ENCODE data around the gene JAKMIP1.

DNA sequence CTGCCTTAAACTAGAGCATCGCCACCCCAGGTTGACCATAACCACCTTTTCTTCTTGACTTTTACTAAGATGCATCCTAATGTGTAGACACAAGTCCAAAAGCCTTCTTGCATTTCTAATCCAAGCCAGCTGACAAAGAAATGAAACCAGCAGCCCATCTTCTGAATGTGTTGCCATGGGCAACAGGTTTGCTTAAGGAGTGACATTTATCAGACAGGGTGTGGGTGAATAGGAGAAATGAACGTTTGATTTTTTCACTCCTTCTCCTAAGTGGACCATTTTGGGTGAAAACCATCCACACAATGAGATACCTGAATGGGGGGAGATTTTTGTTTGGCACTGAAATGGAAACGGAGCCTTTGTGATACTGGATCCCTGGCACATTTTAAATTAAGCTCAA, 109.4 kb downstream of the JAKMIP1 start:
- TF ChIP-seq, protein P1, sequence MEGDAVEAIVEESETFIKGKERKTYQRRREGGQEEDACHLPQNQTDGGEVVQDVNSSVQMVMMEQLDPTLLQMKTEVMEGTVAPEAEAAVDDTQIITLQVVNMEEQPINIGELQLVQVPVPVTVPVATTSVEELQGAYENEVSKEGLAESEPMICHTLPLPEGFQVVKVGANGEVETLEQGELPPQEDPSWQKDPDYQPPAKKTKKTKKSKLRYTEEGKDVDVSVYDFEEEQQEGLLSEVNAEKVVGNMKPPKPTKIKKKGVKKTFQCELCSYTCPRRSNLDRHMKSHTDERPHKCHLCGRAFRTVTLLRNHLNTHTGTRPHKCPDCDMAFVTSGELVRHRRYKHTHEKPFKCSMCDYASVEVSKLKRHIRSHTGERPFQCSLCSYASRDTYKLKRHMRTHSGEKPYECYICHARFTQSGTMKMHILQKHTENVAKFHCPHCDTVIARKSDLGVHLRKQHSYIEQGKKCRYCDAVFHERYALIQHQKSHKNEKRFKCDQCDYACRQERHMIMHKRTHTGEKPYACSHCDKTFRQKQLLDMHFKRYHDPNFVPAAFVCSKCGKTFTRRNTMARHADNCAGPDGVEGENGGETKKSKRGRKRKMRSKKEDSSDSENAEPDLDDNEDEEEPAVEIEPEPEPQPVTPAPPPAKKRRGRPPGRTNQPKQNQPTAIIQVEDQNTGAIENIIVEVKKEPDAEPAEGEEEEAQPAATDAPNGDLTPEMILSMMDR (IDR thresholded peaks at IDR 0.05; ENCODE audit: low read length) = no peak
- TF ChIP-seq EZH2 (optimal IDR thresholded peaks at IDR 0.05; ENCODE audit: low read depth, low read length) = no peak
- TF ChIP-seq EZH2phosphoT487 (IDR thresholded peaks at IDR 0.05; ENCODE audit: low read length) = no peak

Measured in MM.1S (cell line).